Neutrophil (primary cell): ENCODE results near the gene MYL3.

ENCODE experiments used
- H3K27ac ChIP-seq: fragments of 200-600 bp; sonication (generic); 2 replicates; pipeline ENCODE4 v1.5.1; 2016; ENCODE audit warnings: mild to moderate bottlenecking, moderate library complexity
- H3K27me3 ChIP-seq: fragments of 200-600 bp; sonication (generic); 2 replicates; pipeline ENCODE4 v1.6.0; 2016; ENCODE audit warnings: mild to moderate bottlenecking
- H3K36me3 ChIP-seq: fragments of 200-600 bp; sonication (generic); 2 replicates; pipeline ENCODE4 v1.5.1; 2017
- H3K4me1 ChIP-seq, 2 experiments: fragments of 200-600 bp in 1 of 2; sonication (generic) in 1 of 2; 1 replicate in 1 of 2; 2 replicates in 1 of 2; pipeline versions ENCODE4 v1.5.1 to v1.6.1; 2013 to 2016; ENCODE audit warnings: low read depth in 1 of 2, low read length in 1 of 2, mild to moderate bottlenecking in 1 of 2, moderate library complexity in 1 of 2; ENCODE audit not compliant: control insufficient read depth in 1 of 2, insufficient read depth in 1 of 2
- H3K4me3 ChIP-seq, 2 experiments: fragments of 200-600 bp in 1 of 2; sonication (generic) in 1 of 2; 1 replicate in 1 of 2; 2 replicates in 1 of 2; pipeline ENCODE4 v1.5.1; 2013 to 2016; ENCODE audit warnings: low read depth in 1 of 2, low read length in 1 of 2, mild to moderate bottlenecking in 1 of 2, moderate library complexity in 1 of 2
- H3K9me3 ChIP-seq: fragments of 200-600 bp; sonication (generic); 2 replicates; pipeline ENCODE4 v1.5.1; 2016
- TF ChIP-seq, protein P1 (sequence below): fragments of 200-600 bp; sonication (generic); IDR thresholded peaks from 2 replicates; pipeline ENCODE4 v1.5.1; 2016; ENCODE audit warnings: antibody characterized with exemption

MYL3 gene

GRCh38 chr3:46840491-46840890 is 22.8 kb downstream of the MYL3 start:
- H3K9me3 ChIP-seq, result no peaks in the 10 kb centered on the region

DNA sequence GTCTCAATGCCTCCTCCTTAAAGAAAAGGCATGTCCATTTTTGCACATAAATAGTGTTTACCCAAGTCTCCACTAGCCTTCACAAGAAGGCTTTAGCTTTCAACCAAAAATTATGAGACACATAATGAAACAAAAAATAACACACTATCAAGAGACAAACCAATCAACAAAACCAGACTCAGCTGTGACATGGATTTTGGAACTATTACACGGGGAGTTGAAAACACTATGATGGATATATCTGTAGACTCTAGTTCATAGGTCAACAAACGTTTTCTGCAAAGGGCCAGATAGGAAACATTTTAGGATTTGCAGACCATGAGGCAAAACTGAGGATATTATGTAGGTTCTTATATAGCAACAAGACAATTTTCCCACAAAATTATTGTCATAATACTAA is 24.9 kb downstream of the MYL3 start:
- TF ChIP-seq, protein P1, sequence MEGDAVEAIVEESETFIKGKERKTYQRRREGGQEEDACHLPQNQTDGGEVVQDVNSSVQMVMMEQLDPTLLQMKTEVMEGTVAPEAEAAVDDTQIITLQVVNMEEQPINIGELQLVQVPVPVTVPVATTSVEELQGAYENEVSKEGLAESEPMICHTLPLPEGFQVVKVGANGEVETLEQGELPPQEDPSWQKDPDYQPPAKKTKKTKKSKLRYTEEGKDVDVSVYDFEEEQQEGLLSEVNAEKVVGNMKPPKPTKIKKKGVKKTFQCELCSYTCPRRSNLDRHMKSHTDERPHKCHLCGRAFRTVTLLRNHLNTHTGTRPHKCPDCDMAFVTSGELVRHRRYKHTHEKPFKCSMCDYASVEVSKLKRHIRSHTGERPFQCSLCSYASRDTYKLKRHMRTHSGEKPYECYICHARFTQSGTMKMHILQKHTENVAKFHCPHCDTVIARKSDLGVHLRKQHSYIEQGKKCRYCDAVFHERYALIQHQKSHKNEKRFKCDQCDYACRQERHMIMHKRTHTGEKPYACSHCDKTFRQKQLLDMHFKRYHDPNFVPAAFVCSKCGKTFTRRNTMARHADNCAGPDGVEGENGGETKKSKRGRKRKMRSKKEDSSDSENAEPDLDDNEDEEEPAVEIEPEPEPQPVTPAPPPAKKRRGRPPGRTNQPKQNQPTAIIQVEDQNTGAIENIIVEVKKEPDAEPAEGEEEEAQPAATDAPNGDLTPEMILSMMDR, result no peak
- Histone ChIP-seq H3K27ac (no peak overlapping the region), H3K9me3 (no peaks in the 10 kb centered on the region), H3K4me3 (no peak overlapping the region), H3K36me3 (no peaks in the 10 kb centered on the region), H3K27me3 (peaks cover 12% of the 10 kb centered on the region), H3K4me1 (no peaks in the 10 kb centered on the region)

More at GRCh38 chr3:46840491-46840890, 22.8 kb downstream of the MYL3 start:
- peaks cover 34% of the 10 kb centered on the region for H3K27me3 ChIP-seq
- H3K36me3 ChIP-seq, result no peaks in the 10 kb centered on the region
- TF ChIP-seq, protein P1, result no peak
- no peak overlapping the region for H3K27ac ChIP-seq
- H3K4me3 ChIP-seq, result no peak overlapping the region
- H3K4me1 ChIP-seq, result peaks cover 0 to 5% of the 10 kb centered on the region in 2 experiments

DNA sequence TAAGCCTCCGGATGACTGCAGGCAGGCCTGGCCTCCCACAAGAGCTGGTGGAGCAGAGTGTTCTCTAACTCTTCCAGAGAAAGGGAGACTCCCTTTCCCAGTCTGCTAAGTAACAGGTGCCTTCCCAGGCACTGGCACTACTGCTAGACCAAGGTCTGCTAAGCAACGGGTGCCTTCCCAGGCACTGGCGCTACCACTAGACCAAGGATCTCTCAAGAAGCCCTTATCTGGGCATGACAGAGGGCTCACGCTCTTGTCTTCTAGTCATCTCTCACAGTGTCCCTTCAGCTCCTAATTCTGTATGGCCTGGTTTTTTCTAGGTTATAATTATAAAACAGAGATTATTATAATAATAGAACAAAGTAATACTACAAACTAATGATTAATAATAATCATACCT is 27.8 kb downstream of the MYL3 start:
- Histone ChIP-seq H3K27me3 (no peaks in the 10 kb centered on the region), H3K4me3 (no peak overlapping the region), H3K9me3 (no peaks in the 10 kb centered on the region), H3K4me1 (no peaks in the 10 kb centered on the region), H3K27ac (no peak overlapping the region), H3K36me3 (no peaks in the 10 kb centered on the region)
- TF ChIP-seq, protein P1, result no peak

DNA sequence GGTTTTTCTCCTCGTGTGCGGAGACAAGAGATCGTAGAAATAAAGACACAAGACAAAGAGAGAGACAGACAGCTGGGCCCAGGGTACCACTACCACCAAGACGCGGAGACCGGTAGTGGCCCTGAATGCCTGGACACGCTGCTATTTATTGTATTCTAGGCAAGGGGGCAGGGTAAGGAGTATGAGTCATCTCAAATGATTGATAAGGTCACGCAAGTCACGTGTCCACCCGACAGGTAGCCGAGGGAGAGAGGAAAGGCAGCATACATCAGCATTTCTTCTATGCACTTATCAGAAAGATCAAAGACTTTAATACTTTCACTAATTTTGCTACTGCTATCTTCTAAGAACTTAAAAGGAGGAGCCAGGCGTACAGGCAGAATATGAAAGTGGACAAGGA is 28.2 kb downstream of the MYL3 start:
- H3K27ac ChIP-seq, result no peak overlapping the region
- H3K9me3 ChIP-seq, result no peaks in the 10 kb centered on the region
- no peak overlapping the region for H3K4me3 ChIP-seq
- H3K36me3 ChIP-seq, result no peaks in the 10 kb centered on the region
- H3K27me3 ChIP-seq, result no peaks in the 10 kb centered on the region
- TF ChIP-seq, protein P1, result no peak
- H3K4me1 ChIP-seq, result no peaks in the 10 kb centered on the region

- Histone ChIP-seq H3K27me3 (no peaks in the 10 kb centered on the region), H3K4me1 (no peaks in the 10 kb centered on the region), H3K4me3 (no peak overlapping the region), H3K27ac (no peak overlapping the region), H3K36me3 (no peaks in the 10 kb centered on the region), H3K9me3 (no peaks in the 10 kb centered on the region)
- TF ChIP-seq, protein P1, result no peak
Observed at GRCh38 chr3:46833346-46834300, 29.6 kb downstream of the MYL3 start.
